ENCODE results near the gene ERP27.

ERP27 gene

DNA sequence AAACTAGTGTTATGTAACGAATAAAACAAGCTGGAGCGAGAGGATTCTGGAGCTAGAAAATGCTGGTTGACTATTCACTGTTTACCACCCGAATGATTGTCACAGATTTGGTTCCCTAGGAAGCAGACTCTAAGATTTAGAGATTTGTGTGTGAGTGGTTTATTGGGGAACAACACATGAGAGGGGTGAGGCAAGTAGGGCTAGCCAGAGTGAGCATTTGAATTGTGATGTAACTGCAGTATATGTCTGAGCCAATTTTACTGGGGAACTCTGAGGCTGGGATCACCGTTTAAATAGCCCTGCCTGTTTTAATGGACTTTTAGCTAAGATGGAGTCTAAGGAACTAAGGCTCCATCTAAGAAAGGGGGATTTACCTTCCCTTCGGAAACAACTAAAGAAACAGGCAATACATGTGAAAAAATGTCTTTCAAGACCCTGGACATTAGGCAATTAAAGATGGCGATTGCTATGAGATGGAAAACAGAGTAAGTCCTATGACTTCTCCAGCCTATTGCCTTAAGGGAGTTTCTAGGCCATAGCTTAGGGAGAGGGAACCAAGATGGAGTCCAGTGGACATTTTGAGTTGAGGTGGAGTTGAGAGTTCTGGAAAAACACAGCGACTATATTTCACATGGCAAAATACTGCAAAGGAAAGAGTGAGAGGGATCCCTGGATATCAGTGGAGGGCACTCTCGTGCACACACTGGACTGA is 59.0 kb downstream of the ERP27 start:
- no peak for DNase-seq (ENCODE audit: low read depth, low spot score)
- Histone ChIP-seq H3K4me1 (ENCODE audit: insufficient read depth, insufficient read length) (no peaks in the 10 kb centered on the region), H3K4me3 (ENCODE audit: insufficient read length, low read depth) (no peak overlapping the region), H3K9me3 (ENCODE audit: insufficient read depth, low read length) (no peaks in the 10 kb centered on the region), H3K9ac (ENCODE audit: insufficient read length, low read depth) (no peak overlapping the region), H3K36me3 (ENCODE audit: insufficient read depth, insufficient read length, low read length) (no peaks in the 10 kb centered on the region), H3K27me3 (ENCODE audit: insufficient read depth, insufficient read length) (no peaks in the 10 kb centered on the region)
- TF ChIP-seq SUZ12 (IDR thresholded peaks at IDR 0.05; ENCODE audit: extremely low read depth, insufficient read depth, insufficient read length) (no peak), YY1 (IDR thresholded peaks at IDR 0.05; ENCODE audit: insufficient read depth, insufficient read length) (no peak), ZNF274 (IDR thresholded peaks at IDR 0.05; ENCODE audit: low read depth, low read length) (no peak)

DNA sequence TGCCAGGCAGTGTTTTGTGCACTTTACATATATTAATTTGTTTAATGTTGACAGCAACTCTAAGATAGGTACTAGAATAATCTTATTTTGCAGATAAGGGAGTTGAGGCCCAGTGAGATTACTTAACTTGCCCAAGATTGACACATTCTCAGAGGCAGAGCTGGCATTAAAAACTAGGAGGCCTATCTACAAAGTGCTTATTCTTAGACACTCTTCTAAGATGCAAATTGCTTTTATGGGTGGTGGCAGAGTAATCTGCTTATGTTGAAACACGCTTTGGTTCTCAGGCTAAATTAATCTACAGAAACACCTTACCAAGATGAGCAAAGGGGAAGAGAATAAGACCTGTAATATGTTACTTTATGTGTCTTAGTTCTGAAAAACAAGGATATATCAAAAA is 59.8 kb downstream of the ERP27 start:
- Histone ChIP-seq H3K4me3 (ENCODE audit: insufficient read length, low read depth) (no peak overlapping the region), H3K27me3 (ENCODE audit: insufficient read depth, insufficient read length) (no peaks in the 10 kb centered on the region), H3K9me3 (ENCODE audit: insufficient read depth, low read length) (no peaks in the 10 kb centered on the region), H3K9ac (ENCODE audit: insufficient read length, low read depth) (no peak overlapping the region), H3K4me1 (ENCODE audit: insufficient read depth, insufficient read length) (no peaks in the 10 kb centered on the region), H3K36me3 (ENCODE audit: insufficient read depth, insufficient read length, low read length) (no peaks in the 10 kb centered on the region)
- TF ChIP-seq YY1 (IDR thresholded peaks at IDR 0.05; ENCODE audit: insufficient read depth, insufficient read length) (no peak), ZNF274 (IDR thresholded peaks at IDR 0.05; ENCODE audit: low read depth, low read length) (no peak), SUZ12 (IDR thresholded peaks at IDR 0.05; ENCODE audit: extremely low read depth, insufficient read depth, insufficient read length) (no peak)
- DNase-seq (ENCODE audit: low read depth, low spot score): no peak

DNA sequence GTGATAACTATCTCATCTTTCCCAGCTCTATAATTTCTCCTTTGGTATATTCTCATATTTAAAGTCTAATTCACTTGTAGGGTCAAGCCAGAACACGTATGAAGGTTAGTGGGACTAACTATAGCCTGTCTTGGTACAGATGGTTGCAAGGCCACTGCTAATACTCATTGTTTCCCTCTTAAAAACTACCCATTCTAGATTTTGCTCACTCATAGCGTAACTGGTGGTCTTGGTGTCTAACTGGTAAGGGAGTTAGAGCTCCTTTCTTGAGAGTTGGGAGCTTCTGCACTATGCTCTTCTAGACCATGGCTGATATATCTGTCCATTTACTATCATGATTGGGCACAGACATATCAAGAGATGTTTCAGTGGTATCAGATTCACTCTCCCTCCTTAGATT is 61.5 kb downstream of the ERP27 start:
- Histone ChIP-seq H3K4me3 (ENCODE audit: insufficient read length, low read depth) (no peak overlapping the region), H3K4me1 (ENCODE audit: insufficient read depth, insufficient read length) (no peaks in the 10 kb centered on the region), H3K36me3 (ENCODE audit: insufficient read depth, insufficient read length, low read length) (no peaks in the 10 kb centered on the region), H3K27me3 (ENCODE audit: insufficient read depth, insufficient read length) (no peaks in the 10 kb centered on the region), H3K9ac (ENCODE audit: insufficient read length, low read depth) (no peak overlapping the region), H3K9me3 (ENCODE audit: insufficient read depth, low read length) (no peaks in the 10 kb centered on the region)
- TF ChIP-seq YY1 (IDR thresholded peaks at IDR 0.05; ENCODE audit: insufficient read depth, insufficient read length) (no peak), SUZ12 (IDR thresholded peaks at IDR 0.05; ENCODE audit: extremely low read depth, insufficient read depth, insufficient read length) (no peak), ZNF274 (IDR thresholded peaks at IDR 0.05; ENCODE audit: low read depth, low read length) (no peak)
- DNase-seq (ENCODE audit: low read depth, low spot score): no peak

DNA sequence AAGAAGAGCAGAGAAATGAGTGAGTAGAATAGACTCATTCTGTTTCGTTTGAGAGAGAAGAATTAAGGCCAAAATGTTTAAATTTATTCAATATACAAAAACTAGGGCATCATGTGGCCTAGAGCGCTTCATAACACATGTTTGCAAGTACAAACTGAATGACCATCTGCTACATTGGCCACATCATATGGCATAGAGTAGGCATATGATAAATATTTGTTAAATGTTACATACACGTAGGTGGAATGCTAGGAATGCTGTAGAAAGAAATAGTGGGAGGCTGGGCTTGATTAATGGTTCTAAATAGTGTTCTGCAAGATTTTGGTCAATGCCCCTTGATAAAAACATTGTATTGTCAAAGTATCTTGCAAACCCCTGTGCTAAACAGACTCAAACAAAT is 63.5 kb downstream of the ERP27 start:
- Histone ChIP-seq H3K9ac (ENCODE audit: insufficient read length, low read depth) (no peak overlapping the region), H3K9me3 (ENCODE audit: insufficient read depth, low read length) (no peaks in the 10 kb centered on the region), H3K36me3 (ENCODE audit: insufficient read depth, insufficient read length, low read length) (no peaks in the 10 kb centered on the region), H3K4me1 (ENCODE audit: insufficient read depth, insufficient read length) (no peaks in the 10 kb centered on the region), H3K27me3 (ENCODE audit: insufficient read depth, insufficient read length) (no peaks in the 10 kb centered on the region), H3K4me3 (ENCODE audit: insufficient read length, low read depth) (no peak overlapping the region)
- no peak for DNase-seq (ENCODE audit: low read depth, low spot score)
- TF ChIP-seq SUZ12 (IDR thresholded peaks at IDR 0.05; ENCODE audit: extremely low read depth, insufficient read depth, insufficient read length): no peak
- no peak for TF ChIP-seq ZNF274 (IDR thresholded peaks at IDR 0.05; ENCODE audit: low read depth, low read length)
- no peak for TF ChIP-seq YY1 (IDR thresholded peaks at IDR 0.05; ENCODE audit: insufficient read depth, insufficient read length)

DNA sequence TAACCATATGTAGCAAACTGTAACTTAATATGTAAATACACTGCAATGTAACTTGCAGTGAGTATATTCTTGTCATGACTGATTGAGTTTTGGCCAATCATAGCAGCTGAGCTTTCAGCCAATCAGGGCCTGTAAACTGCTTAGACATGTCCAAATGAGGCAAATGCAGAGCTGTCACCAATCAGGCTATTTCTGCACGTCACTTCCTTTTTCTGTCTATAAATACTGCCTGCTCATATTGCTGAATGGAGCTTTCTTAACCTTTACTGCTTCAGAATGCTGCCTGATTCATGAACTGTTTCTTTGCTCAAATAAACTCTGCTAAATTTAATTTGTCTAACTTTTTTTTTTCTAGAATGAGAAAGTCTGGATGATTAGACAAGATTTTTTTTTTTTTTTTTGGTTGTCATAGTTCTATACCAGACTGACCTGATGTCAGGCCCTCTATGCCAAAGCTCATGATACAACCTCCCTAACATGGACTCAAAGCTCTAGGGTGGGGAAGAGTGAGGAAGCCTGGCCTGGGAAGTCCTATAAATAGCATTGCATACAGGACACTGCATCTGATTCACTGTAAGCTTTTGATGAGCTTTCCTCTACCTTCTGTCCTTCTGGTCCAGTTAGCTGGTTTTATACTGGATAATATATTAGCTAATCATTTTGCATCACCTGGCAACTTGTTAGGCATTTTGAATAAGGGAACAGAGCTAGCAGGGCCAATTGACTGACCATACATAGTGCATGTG is 64.7 kb downstream of the ERP27 start:
- Histone ChIP-seq H3K27me3 (ENCODE audit: insufficient read depth, insufficient read length) (no peaks in the 10 kb centered on the region), H3K4me3 (ENCODE audit: insufficient read length, low read depth) (no peak overlapping the region), H3K9ac (ENCODE audit: insufficient read length, low read depth) (no peak overlapping the region), H3K9me3 (ENCODE audit: insufficient read depth, low read length) (peaks cover 2% of the 10 kb centered on the region; the same call in 1 of the 2 replicates), H3K36me3 (ENCODE audit: insufficient read depth, insufficient read length, low read length) (no peaks in the 10 kb centered on the region), H3K4me1 (ENCODE audit: insufficient read depth, insufficient read length) (no peaks in the 10 kb centered on the region)
- TF ChIP-seq YY1 (IDR thresholded peaks at IDR 0.05; ENCODE audit: insufficient read depth, insufficient read length) (no peak), SUZ12 (IDR thresholded peaks at IDR 0.05; ENCODE audit: extremely low read depth, insufficient read depth, insufficient read length) (no peak), ZNF274 (IDR thresholded peaks at IDR 0.05; ENCODE audit: low read depth, low read length) (no peak)
- DNase-seq (ENCODE audit: low read depth, low spot score): no peak

DNA sequence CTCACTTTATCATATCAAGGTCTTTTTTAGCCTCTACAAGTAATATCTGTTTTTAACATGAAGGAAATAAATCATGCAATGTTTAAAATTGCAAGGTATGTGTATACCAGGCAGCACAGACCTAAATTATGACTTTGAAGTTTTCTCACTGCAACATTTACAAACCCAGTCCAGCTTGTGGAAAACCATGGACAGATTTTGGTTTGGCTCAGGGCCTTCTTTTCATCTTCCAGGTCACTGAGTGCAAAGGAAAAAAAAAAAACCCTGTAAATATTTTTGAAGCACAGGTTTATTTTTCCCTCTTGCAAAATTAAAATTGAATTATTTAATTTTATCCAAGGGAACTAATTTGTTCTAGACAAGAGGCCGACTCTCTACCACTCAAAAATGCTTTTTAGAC is 66.5 kb downstream of the ERP27 start:
- Histone ChIP-seq H3K36me3 (ENCODE audit: insufficient read depth, insufficient read length, low read length) (no peaks in the 10 kb centered on the region), H3K4me3 (ENCODE audit: insufficient read length, low read depth) (no peak overlapping the region), H3K9ac (ENCODE audit: insufficient read length, low read depth) (no peak overlapping the region), H3K27me3 (ENCODE audit: insufficient read depth, insufficient read length) (no peaks in the 10 kb centered on the region), H3K4me1 (ENCODE audit: insufficient read depth, insufficient read length) (no peaks in the 10 kb centered on the region), H3K9me3 (ENCODE audit: insufficient read depth, low read length) (peaks cover 20% of the 10 kb centered on the region; the same call in 1 of the 2 replicates)
- no peak for DNase-seq (ENCODE audit: low read depth, low spot score)
- TF ChIP-seq SUZ12 (IDR thresholded peaks at IDR 0.05; ENCODE audit: extremely low read depth, insufficient read depth, insufficient read length) (no peak), YY1 (IDR thresholded peaks at IDR 0.05; ENCODE audit: insufficient read depth, insufficient read length) (no peak), ZNF274 (IDR thresholded peaks at IDR 0.05; ENCODE audit: low read depth, low read length) (no peak)

DNA sequence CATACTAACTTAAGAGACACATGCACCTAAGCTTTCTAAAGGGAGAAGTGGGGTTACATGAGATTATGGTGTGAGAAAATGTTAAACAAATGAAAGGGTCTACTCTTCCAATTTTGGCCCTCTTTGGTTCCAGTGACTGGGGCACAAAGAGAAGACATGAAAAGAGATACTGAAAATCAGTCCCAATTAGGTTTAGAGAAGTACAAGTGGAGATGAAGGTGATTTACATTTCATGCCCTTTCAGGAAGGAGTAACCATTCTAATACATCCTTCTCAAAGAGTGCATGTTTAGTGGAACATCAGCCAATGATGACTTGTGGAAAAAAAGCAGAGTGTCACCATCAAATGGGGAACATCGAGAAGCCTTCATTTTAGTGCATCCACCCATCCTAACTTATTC is 67.1 kb downstream of the ERP27 start:
- Histone ChIP-seq H3K9me3 (ENCODE audit: insufficient read depth, low read length) (peaks cover 23% of the 10 kb centered on the region; the same call in 1 of the 2 replicates), H3K9ac (ENCODE audit: insufficient read length, low read depth) (no peak overlapping the region)

More for the DNA sequence above, 67.1 kb downstream of the ERP27 start:
- H3K4me3 ChIP-seq (ENCODE audit: insufficient read length, low read depth): no peak overlapping the region
- H3K27me3 ChIP-seq (ENCODE audit: insufficient read depth, insufficient read length): no peaks in the 10 kb centered on the region
- no peak for DNase-seq (ENCODE audit: low read depth, low spot score)
- no peaks in the 10 kb centered on the region for H3K36me3 ChIP-seq (ENCODE audit: insufficient read depth, insufficient read length, low read length)
- no peak for TF ChIP-seq ZNF274 (IDR thresholded peaks at IDR 0.05; ENCODE audit: low read depth, low read length)
- no peak for TF ChIP-seq YY1 (IDR thresholded peaks at IDR 0.05; ENCODE audit: insufficient read depth, insufficient read length)
- TF ChIP-seq SUZ12 (IDR thresholded peaks at IDR 0.05; ENCODE audit: extremely low read depth, insufficient read depth, insufficient read length): no peak
- H3K4me1 ChIP-seq (ENCODE audit: insufficient read depth, insufficient read length): no peaks in the 10 kb centered on the region

Measured in NT2/D1 (cell line).